Measurements from ENCODE around the gene ASB9. TPM values are rescaled to one million over a fixed set of nuclear protein-coding genes. Genes with fewer than 3 reads are reported as not detected.

ASB9 gene
- total and polyA plus RNA-seq, 7 donors = 0.12 to 1.3 (median 0.60) TPM; not detected in 1

GRCh38 chrX:15298780-15299179 is 28.9 kb upstream of the ASB9 start:
- H3K4me1 ChIP-seq = peaks cover 15% of the 10 kb centered on the region

GRCh38 chrX:15298201-15298600 is 28.3 kb upstream of the ASB9 start:
- Histone ChIP-seq H3K36me3 (ENCODE audit: insufficient read depth in 1 of 2, low read depth in 1 of 2) (peaks cover 0 to 18% of the 10 kb centered on the region in 2 donors), H3K4me1 (peaks cover 15% of the 10 kb centered on the region), H3K27me3 (ENCODE audit: insufficient read depth in 3 of 3, low read length in 2 of 3) (peaks cover 0 to 4% (median 0%) of the 10 kb centered on the region in 3 donors), H3K27ac (peak overlapping the region; percentile 87), H3K9me3 (no peaks in the 10 kb centered on the region), H3K4me3 (no peak overlapping the region)
- intact Hi-C loops (cut with DNase I) = no loop called here
- TF ChIP-seq CTCF (IDR thresholded peaks at IDR 0.05) = no peak
- 43 to 60% (median 46%) methylated on average over 2 of the region's 2 CpGs for WGBS, 3 donors
- ATAC-seq (no peak), DNase-seq (no peak)

More at GRCh38 chrX:15298780-15299179, 28.9 kb upstream of the ASB9 start:
- intact Hi-C loops (cut with DNase I) = no loop called here
- Histone ChIP-seq H3K4me3 (no peak overlapping the region), H3K9me3 (no peaks in the 10 kb centered on the region), H3K36me3 (ENCODE audit: insufficient read depth in 1 of 2, low read depth in 1 of 2) (peaks cover 0 to 18% of the 10 kb centered on the region in 2 donors), H3K27me3 (ENCODE audit: insufficient read depth in 3 of 3, low read length in 2 of 3) (peaks cover 0 to 4% (median 0%) of the 10 kb centered on the region in 3 donors), H3K27ac (peak overlapping the region; percentile 87)
- ATAC-seq (peak in 3 of 4 donors; percentile 31 to 43 (median 42)), DNase-seq (no peak)
- 54 to 63% (median 62%) methylated on average over 3 of the region's 3 CpGs for whole genome bisulfite sequencing, 3 donors
- no peak for TF ChIP-seq CTCF (IDR thresholded peaks at IDR 0.05)

GRCh38 chrX:15293451-15293850 is 23.6 kb upstream of the ASB9 start:
- Histone ChIP-seq H3K27ac (no peak overlapping the region), H3K9me3 (no peaks in the 10 kb centered on the region), H3K4me3 (no peak overlapping the region), H3K27me3 (ENCODE audit: insufficient read depth in 3 of 3, low read length in 2 of 3) (no peaks in the 10 kb centered on the region), H3K4me1 (peaks cover 5% of the 10 kb centered on the region), H3K36me3 (ENCODE audit: insufficient read depth in 1 of 2, low read depth in 1 of 2) (peaks cover 0 to 60% of the 10 kb centered on the region in 2 donors)
- no peak for TF ChIP-seq CTCF (IDR thresholded peaks at IDR 0.05)
- WGBS, 3 donors = 82 to 100% (median 99%) methylated on average over 2 of the region's 2 CpGs
- DNase-seq (no peak), ATAC-seq (no peak)
- intact Hi-C loops (cut with DNase I) = no loop called here

- DNase-seq = no peak
- WGBS, 3 donors = 67 to 90% (median 83%) methylated on average over 2 to 3 of the region's 3 CpGs
- TF ChIP-seq CTCF (IDR thresholded peaks at IDR 0.05) = no peak
- peaks cover 0 to 62% of the 10 kb centered on the region in 2 donors for H3K36me3 ChIP-seq (ENCODE audit: insufficient read depth in 1 of 2, low read depth in 1 of 2)
- no peak overlapping the region for H3K4me3 ChIP-seq
- peaks cover under 1% of the 10 kb centered on the region for H3K4me1 ChIP-seq
- H3K9me3 ChIP-seq = no peaks in the 10 kb centered on the region
- H3K27me3 ChIP-seq (ENCODE audit: insufficient read depth in 3 of 3, low read length in 2 of 3) = no peaks in the 10 kb centered on the region
- H3K27ac ChIP-seq = no peak overlapping the region
- intact Hi-C loops (cut with DNase I) = no loop called here
- ATAC-seq = no peak
Observed at GRCh38 chrX:15292861-15293260, 23.0 kb upstream of the ASB9 start.

- no peak for DNase-seq
- WGBS, 3 donors = 33 to 50% (median 39%) methylated on average over 1 of the region's 1 CpG
- peak overlapping the region; percentile 73 for H3K27ac ChIP-seq
- peak; percentile 61 to 84 (median 81) for ATAC-seq
- no peaks in the 10 kb centered on the region for H3K4me1 ChIP-seq
- H3K36me3 ChIP-seq (ENCODE audit: insufficient read depth in 1 of 2, low read depth in 1 of 2) = peaks cover 0 to 5% of the 10 kb centered on the region in 2 donors
- TF ChIP-seq CTCF (IDR thresholded peaks at IDR 0.05) = no peak
- no peaks in the 10 kb centered on the region for H3K9me3 ChIP-seq
- H3K27me3 ChIP-seq (ENCODE audit: insufficient read depth in 3 of 3, low read length in 2 of 3) = peaks cover 0 to 11% (median 0%) of the 10 kb centered on the region in 3 donors
- H3K4me3 ChIP-seq = no peak overlapping the region
- intact Hi-C loops (cut with DNase I) = no loop called here
Observed at GRCh38 chrX:15277604-15278003, 7.7 kb upstream of the ASB9 start.
